Heart left ventricle (tissue), 16 donors: ENCODE data around the gene ATP6AP2. TPM values are rescaled to one million over a fixed set of nuclear protein-coding genes. Genes with fewer than 3 reads are reported as not detected.

Experiments
- ATAC-seq, 4 donors: fragments of 200-7000 bp; cut with Tn5 transposase; one replicate each; pipeline ENCODE4 v1.9.1; 2020 to 2022; ENCODE audit warnings: moderate library complexity in 4 of 4, mild to moderate bottlenecking in 3 of 4, moderate number of reproducible peaks in 1 of 4
- DNase-seq, 5 donors: peaks; one replicate each; pipeline ENCODE4 v3.0.0-alpha.2; 2020
- H3K27ac ChIP-seq, 12 donors: fragments of 200-600 bp; sonication (generic) in 4 of 12; one replicate each; pipeline versions ENCODE4 v1.5.0 to v1.8.0; 2016 to 2022; ENCODE audit warnings: mild to moderate bottlenecking in 2 of 12
- H3K27me3 ChIP-seq, 9 donors: fragments of 200-600 bp; sonication (generic) in 2 of 9; one replicate each; pipeline versions ENCODE4 v1.5.1 to v1.8.0; 2016 to 2022; ENCODE audit warnings: mild to moderate bottlenecking in 3 of 9
- H3K36me3 ChIP-seq, 9 donors: fragments of 200-600 bp; sonication (generic) in 2 of 9; one replicate each; pipeline versions ENCODE4 v1.5.0 to v1.8.0; 2018 to 2022; ENCODE audit warnings: mild to moderate bottlenecking in 2 of 9
- H3K4me1 ChIP-seq, 12 donors: fragments of 200-600 bp; sonication (generic) in 4 of 12; one replicate each; pipeline versions ENCODE4 v1.5.0 to v1.8.0; 2016 to 2022; ENCODE audit warnings: mild to moderate bottlenecking in 3 of 12
- H3K4me3 ChIP-seq, 12 donors: fragments of 200-600 bp; sonication (generic) in 4 of 12; one replicate each; pipeline versions ENCODE4 v1.5.0 to v1.8.0; 2017 to 2022; ENCODE audit warnings: mild to moderate bottlenecking in 9 of 12, moderate library complexity in 4 of 12
- H3K9me3 ChIP-seq, 12 donors: fragments of 200-600 bp; sonication (generic) in 4 of 12; one replicate each; pipeline versions ENCODE4 v1.5.0 to v1.8.0; 2016 to 2022; ENCODE audit warnings: mild to moderate bottlenecking in 1 of 12
- CTCF ChIP-seq, 12 donors: fragments of 200-600 bp; sonication (generic) in 4 of 12; IDR thresholded peaks; one replicate each; pipeline versions ENCODE4 v1.5.0 to v1.8.0; 2018 to 2022; ENCODE audit warnings: antibody characterized with exemption in 12 of 12, mild to moderate bottlenecking in 5 of 12
- POLR2A ChIP-seq, 2 donors: fragments of 450-650 bp; IDR thresholded peaks; one replicate each; pipeline ENCODE4 v1.6.1; 2017; ENCODE audit warnings: antibody characterized with exemption in 2 of 2, mild to moderate bottlenecking in 2 of 2, moderate library complexity in 2 of 2
- WGBS, 4 donors: extraction: QIAGEN DNeasy Blood & Tissue Kit in 2 of 4; methylation state at CpG; one replicate each; pipeline versions ENCODE4 v1.1.5 to v1.1.7; 2013 to 2018; 5-methylcytosine and 5-hydroxymethylcytosine counted together
- intact Hi-C, 10 donors: fragments of 100-400 bp; cut with DNase I; formaldehyde crosslinking; loops; one replicate each; pipeline versions ENCODE4 v1.11.1 to v1.14.2; 2022
- polyA plus RNA-seq, 2 donors: library from polyadenylated mRNA; stranded (reverse); fragments of 200-250 nt; gene quantifications; one replicate each; pipeline ENCODE4 v1.2.3, GENCODE V29; 2013
- total RNA-seq, 9 donors: library from RNA; depleted of rRNA in 2 of 9; stranded (reverse); fragments of >200 nt in 2 of 9; fragmentation: NEBNext Ultra II Directional in 3 of 9; extraction: Animal tissue kit (Norgen Biotek cat#: 25700) in 3 of 9; gene quantifications; one replicate each; pipeline versions ENCODE4 v1.1.0 to v1.2.4, GENCODE V29; 2016 to 2023
- donor health status: ischemic (EF 13 %, LVEDD 7.1; RV severe dilation, severe dysfunction).
- donor health status: healthy with polysubstance abuse.
- donor health status: DM: no; HTN: yes; CAD: no.
- donor health status: DM: no; HTN: no; CAD: no.
- donor health status: ischemic (EF 25% LVEDD 6.9; RV normal size, moderate dysfunction).
- donor health status: ischemic (EF 25% LVEDD 5.7; RV mildly dilated, moderate dysfunction).
- donor health status: healthy.
- donor health status: DM: yes; HTN: yes; CAD: no.
- donor health status: ischemic (EF 35%, LVEDD 5.7; RV mildly dilated, moderate dysfunction).
- donor health status: nonischemic (EF 11% LVEDD 7.7; RV severe dilation, severe dysfunction).
- donor health status: DM: yes; HTN: yes; CAD: no.
- donor health status: PGD.
- donor health status: ischemic (EF 29% LVEDD 5.4; RV normal size, mild dysfunction).
- donor health status: nonischemic (EF 23%, LVEDD 6.1; RV moderate dilation, normal function).

Gene ATP6AP2
- total and polyA plus RNA-seq, 11 donors, result 28.5 to 93.6 (median 51.0) TPM

- Histone ChIP-seq H3K9me3 (no peaks in the 10 kb centered on the region), H3K27me3 (peaks cover 0 to 17% (median 0%) of the 10 kb centered on the region in 9 donors), H3K4me3 (no peak overlapping the region), H3K27ac (no peak overlapping the region), H3K36me3 (peaks cover 0 to 66% (median 24%) of the 10 kb centered on the region in 9 donors), H3K4me1 (peaks cover 0 to 6% (median 4%) of the 10 kb centered on the region in 12 donors)
- ATAC-seq, result no peak
- no peak for DNase-seq
- intact Hi-C loops, result loop anchor here in 7 of 10 donors (2.0 to 10.0 kb wide), 8 partner anchors 82 to 600 kb away; partner anchors contain the start of genes MED14 (in 1 of the 7) and USP9X (in 1 of the 7)
- TF ChIP-seq POLR2A (IDR thresholded peaks at IDR 0.05), result no peak
- TF ChIP-seq CTCF (IDR thresholded peaks at IDR 0.05), result no peak
- 54 to 100% (median 84%) methylated on average over 1 of the region's 1 CpG for WGBS, 4 donors
Observed at GRCh38 chrX:40652664-40653063, 71.9 kb downstream of the ATP6AP2 start.

DNA sequence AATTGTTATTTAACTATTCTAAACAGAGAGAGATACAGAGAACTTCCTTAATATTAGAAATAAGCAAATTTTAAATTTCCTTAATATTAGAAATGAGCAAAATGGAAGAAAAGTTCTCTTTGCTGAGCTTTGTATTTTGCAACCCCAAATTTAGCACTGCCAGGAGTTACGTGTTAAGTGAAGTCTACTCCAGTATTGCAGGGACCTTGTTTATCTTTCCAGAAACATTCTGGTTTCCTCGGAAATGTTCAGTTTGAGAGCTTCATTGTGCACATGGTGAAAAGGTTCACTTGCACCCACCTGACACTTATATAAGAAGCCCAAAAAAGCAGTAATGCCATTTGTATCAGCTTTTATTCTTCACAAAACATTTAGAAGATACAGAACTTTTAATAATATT is 72.8 kb downstream of the ATP6AP2 start:
- no peak for TF ChIP-seq POLR2A (IDR thresholded peaks at IDR 0.05)
- TF ChIP-seq CTCF (IDR thresholded peaks at IDR 0.05), result no peak
- H3K4me3 ChIP-seq, result no peak overlapping the region
- DNase-seq (no peak), ATAC-seq (no peak)
- no peaks in the 10 kb centered on the region for H3K9me3 ChIP-seq
- no peaks in the 10 kb centered on the region for H3K4me1 ChIP-seq
- intact Hi-C loops, result loop anchor here in 7 of 10 donors (2.0 to 10.0 kb wide), 8 partner anchors 81 to 599 kb away; partner anchors contain the start of genes MED14 (in 1 of the 7) and USP9X (in 1 of the 7)
- peaks cover 0 to 74% (median 30%) of the 10 kb centered on the region in 9 donors for H3K36me3 ChIP-seq
- WGBS, 4 donors, result 45 to 66% (median 55%) methylated on average over 2 of the region's 2 CpGs
- no peak overlapping the region for H3K27ac ChIP-seq
- peaks cover 0 to 17% (median 0%) of the 10 kb centered on the region in 9 donors for H3K27me3 ChIP-seq

Other genes with a start within 250 kb of the ATP6AP2 start
- gene MPC1L, start 42.5 kb downstream of the ATP6AP2 start, total RNA-seq, result not detected
- not detected for gene MPC1L, start 42.5 kb downstream of the ATP6AP2 start, polyA plus RNA-seq
- 10 to 100 TPM in 1 of 9 donors, 1 to 10 TPM in 8; 3.3 to 16.0 (median 6.0) TPM for gene CXorf38, start 66.6 kb downstream of the ATP6AP2 start, total RNA-seq
- gene CXorf38, start 66.6 kb downstream of the ATP6AP2 start, polyA plus RNA-seq, result 1 to 10 TPM; 2.6 to 3.5 TPM
- gene MED14, start 154.6 kb downstream of the ATP6AP2 start, total RNA-seq, result 10 to 100 TPM; 17.5 to 40.9 (median 27.4) TPM
- gene MED14, start 154.6 kb downstream of the ATP6AP2 start, polyA plus RNA-seq, result 10 to 100 TPM in 1 of 2 donors, 1 to 10 TPM in 1; 9.8 to 12.0 TPM